GM21576 (cell line): ENCODE results near the gene CD300LF.

ENCODE experiments used
- ATAC-seq: cut with Tn5 transposase; IDR thresholded peaks from one replicate; pipeline ENCODE4 v1.9.1; 2021; ENCODE audit warnings: mild to moderate bottlenecking, moderate library complexity; ENCODE audit not compliant: unreplicated experiment

CD300LF gene

DNA sequence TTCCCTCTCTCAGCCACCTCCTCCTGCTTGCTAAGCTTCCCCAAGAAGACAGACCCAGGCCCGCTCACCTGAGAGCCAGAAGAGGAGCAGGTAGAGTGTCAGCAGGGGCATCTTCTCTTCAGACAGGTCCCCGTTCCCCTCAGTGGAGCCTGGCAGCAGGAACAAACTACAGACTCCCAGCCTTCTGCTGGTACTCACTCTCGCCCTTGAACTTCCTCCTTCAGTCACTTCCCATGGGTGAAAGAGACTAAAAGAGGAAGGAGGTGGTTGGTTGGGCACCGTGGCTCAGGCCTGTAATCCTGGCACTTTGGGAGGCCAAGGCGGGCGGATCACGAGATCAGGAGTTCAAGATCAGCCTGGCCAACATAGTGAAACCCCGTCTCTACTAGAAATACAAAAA, at the start of gene CD300LF:
CD300LF (minus strand) TSS at position 168 of the 400 bp plus-strand sequence; CDS start at position 111, 57 bp downstream.
- no peak for ATAC-seq

DNA sequence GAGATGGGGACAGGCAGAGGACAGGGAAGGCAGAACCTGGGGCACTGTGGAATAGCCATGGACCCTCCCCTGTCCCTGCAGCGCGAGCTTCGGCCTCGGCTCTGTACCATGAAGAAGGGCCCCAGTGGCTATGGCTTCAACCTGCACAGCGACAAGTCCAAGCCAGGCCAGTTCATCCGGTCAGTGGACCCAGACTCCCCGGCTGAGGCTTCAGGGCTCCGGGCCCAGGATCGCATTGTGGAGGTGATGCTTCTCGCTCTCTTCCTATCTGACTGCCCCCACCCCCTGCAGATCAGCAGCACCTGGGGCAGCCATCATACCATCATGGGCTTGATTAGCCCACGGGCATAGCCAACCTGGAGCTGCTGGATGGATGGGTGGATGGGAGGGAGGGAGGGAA, 49.2 kb upstream of the CD300LF start:
- no peak for ATAC-seq

DNA sequence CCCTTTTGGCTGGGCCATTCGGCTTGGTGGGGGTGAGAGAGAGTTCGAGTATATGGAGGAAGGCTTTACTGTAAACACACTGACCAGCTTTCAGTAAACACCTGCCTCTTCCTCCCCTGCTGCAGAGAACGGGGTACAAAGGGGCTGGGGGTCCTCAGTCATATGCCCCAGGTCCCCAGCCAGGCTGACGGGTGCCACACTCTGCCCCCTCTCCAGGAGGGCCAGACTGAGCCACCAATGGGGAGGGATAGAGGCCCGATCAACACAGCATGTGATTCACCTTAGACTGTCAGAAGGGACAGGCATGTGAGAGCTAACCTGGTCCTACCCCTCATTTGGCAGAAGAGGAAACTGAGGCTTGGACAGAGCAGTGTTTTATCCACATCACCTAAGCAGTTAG, 48.7 kb upstream of the CD300LF start:
- no peak for ATAC-seq

DNA sequence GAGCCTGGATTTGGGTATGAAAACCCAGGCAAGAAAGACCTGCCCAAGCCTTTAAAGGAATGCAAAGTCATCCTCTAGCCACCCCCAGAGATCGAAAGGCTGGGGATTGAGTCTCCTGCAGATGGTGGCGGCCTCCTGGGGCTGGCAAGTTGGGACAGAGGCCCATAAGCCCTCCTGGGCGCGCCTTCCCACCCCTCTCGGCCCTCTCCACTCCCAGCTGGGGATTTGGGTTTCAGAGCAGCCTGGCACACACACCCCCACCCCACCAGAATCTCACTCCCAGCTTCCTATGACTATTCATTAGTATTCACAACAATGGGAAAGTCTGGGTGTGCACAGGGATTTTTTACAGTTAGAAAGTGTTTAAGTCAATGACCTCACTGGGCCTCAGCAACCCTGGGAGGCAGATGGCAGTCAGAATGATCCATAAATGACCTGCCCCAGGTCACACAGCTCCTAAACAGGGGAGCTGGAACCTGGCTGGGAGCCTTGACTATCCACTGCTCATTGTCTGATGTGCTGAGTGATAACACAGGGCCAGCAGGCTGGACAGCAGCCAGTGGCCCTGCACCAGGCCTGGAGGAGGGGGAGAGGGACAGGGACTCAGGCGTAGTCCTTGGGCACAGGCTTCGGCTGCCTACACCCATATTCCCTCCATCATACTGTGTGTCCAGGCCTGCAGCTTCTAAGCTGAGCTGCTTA, 47.8 kb upstream of the CD300LF start:
- ATAC-seq: no peak

DNA sequence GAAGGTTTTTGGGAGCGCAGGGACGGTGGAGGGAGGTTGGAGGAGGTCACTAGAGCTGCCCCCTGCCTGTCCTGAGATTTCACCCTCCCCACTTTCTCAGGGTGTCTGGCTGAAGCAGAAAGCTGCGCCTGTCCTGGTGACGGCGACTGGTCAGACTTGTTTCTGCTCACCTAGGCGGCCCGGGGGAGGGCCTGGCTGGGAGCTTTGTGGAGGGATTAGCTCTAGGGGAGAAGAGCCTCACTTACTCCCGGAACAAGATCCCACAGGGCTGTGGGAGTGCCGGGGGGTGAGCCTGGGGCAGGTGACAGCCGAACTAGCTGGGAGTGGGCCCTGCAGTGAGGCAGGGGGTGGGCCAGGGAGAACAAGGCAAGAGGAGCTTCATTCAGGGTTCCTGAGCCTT, 47.2 kb upstream of the CD300LF start:
- no peak for ATAC-seq

DNA sequence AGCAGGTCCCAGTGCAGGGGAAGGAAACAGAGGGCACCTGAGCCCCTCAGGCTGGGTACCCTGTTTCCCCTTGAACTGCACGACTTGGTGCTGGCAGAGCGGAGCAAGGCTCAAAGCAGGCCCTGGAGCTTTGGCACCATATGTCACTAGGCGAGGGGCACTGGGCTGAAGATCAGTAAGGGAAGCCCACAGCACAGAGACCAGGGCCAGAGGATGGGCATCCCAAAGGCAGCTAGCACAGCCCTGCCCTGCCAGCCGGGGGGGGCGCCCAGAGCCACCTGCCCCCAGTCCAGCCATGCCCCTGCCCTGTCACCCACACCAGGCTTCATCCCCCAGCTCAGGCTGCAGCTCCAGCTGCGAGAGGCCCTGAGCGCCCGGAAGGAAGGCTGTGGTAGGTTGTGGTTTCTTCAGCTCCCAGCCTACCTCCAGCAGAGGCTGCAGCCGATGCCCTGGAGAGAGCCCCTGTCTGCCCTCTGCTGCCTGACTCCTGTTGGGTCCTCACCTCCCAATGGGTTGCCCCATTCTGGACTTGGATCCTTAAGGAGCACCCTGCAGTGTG, 46.6 kb upstream of the CD300LF start:
- ATAC-seq: peak; percentile 62

DNA sequence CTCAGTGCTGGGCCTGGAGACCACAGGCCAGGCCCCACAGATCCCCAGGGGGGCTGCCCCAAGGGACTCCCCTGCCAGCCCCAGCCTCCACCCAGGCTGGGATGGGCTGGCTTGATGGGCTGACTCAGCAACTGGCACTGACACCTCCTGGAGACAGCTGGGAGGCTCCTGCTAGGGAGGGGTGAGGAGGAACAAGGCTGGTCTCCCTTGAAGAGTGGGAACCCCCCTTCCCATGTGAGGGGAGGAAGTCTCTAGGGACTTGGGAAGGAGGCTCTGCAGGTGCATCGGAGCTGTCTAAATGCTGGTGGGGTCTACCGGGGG, 46.1 kb upstream of the CD300LF start:
- ATAC-seq: peak; percentile 23

DNA sequence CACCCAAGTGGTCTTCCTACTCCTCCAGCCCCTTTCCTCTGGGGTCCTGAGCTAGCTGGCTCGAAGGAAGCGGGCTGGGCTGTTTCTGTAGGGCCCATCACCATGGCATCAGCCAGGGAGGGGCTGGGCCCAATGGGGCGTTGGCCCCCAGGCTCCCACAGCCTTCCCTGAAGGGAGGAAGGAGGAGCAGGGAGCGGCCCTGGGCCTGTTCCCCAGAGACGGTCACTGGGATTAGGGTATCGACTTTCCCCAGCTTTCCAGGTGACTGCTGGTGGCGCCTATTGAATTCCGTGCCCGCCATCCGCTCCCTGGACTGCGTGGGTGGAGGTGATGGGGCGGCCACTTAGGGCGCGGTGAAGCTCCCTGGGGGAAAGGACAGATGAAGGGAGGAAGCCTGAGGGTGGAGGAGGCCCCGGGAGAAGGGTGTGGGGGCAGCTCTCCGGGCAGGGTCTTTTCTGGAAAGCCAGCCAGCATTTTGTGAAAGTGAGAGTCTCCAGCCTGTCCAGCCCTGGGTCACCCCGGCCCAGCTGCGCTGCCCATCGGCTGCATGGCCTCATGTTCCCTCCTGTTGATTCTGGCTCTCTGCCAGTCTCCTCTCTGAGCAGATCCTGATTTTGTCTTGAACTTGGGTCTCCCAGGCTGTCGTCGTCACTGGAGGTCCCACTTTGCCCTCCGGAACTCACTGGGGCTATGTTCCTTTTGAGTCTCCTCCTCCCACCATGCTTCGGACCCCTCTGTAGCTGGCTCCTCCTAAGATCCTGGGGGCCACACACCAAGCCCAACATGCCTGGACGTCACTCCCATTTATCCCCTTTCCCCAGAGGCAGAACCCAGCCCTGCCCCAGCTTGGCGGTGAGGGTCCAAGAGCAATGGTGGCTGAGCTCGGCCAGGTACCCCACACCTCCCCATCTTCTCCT, 45.5 kb upstream of the CD300LF start:
- no peak for ATAC-seq

DNA sequence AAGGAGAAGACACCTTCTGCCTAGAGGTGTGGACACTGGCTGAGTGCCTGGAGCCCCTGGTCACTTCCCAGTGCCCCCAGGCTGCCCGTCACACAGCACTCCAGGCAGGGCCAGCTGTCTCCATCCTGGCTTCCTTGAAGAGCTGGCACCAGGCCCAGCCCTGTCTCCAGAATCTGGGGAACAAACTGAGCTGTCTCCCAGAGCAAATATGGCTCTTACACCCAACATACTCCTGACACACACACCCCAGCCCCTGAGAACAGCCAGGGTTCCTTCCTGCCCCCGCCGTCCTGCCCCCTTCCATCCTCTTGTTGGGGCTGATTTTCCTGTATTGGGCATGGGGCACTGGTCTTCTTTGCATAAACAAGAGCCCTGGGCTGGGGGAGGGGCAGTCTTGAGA, 44.8 kb upstream of the CD300LF start:
- no peak for ATAC-seq

DNA sequence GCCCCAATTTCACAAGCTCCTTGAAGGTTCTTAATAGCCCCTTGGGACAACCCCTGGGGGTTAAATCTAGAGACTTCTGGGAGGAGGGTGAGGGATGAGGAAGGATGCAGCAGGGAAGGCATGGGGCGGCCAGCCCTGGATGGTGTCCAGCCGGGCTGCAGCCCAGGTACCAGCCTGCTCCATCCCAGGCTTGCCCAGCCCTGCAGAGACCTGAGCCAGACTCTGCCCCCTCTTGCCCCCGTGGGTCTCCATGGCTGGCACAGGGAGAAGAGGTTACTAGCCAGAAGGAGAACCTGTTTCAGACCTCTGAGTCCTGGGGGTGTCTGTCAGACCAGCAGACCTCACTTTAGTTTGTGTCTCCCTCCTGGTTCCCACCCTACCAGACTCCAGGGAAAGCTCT, 44.2 kb upstream of the CD300LF start:
- ATAC-seq: no peak

DNA sequence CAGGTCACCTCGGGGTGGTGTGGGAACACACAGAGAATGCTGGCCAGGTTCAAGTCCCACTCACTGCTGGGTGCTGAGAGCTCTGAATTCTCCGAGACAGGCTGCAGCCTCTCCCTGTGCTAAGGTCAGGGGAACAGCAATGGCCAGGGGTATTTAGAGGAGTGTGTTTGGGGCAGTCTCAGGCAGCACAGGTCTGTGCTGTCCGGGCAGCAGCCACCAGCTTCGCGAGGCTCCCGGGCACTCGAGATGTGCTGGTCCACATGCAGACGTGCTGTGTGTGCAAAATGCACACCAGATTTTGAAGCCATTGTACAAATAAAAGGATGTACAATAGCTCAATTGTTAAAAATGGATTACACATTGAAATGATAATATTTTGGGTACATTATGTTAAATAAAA, 42.8 kb upstream of the CD300LF start:
- ATAC-seq: no peak

DNA sequence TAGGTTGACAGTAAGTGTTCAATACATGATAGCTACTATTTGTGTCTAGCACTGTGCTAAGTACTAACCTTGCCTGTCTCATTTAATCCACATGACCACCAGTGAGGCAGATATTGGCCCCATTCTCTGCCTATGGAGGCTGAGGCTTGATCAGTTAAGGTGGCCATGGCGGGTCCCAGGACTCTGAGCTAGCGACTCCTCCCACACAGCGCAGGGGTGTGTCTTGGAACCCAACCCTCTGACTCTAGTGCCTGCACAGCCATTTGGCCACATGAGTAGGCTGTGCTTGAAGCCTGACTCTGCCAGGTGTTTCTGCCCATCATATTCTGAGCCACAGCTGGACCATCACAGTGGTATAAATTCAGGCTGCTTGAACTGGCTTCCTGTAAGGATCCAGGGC, 42.1 kb upstream of the CD300LF start:
- ATAC-seq: no peak

DNA sequence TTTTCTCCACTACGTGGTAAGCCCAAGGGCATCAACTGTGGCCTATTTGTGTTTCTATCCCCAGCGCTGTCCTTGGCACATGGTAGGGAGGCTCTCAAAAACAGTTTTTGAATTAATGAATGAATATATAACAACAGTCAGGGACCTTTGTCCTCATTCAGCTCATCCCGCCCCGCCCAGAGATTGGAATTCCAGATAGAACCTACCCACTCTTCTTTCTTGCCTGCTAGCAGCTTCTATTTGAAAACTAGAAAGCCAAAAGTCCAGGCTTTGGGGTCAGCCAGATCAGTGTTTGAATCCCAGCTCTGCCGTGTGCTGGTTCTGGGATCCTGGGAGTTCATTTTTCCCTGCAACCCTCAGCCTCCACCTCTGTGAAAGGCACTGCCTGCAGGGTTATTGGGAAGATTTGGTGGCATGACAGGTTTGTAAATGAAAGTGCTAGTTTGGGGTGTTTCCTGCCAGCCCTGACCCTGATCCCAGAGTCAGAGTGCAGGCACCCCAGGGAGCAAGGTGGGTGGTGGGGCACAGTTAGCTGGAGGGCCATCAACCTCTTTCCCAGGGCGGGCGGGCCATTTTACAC, 40.2 kb upstream of the CD300LF start:
- ATAC-seq: no peak

DNA sequence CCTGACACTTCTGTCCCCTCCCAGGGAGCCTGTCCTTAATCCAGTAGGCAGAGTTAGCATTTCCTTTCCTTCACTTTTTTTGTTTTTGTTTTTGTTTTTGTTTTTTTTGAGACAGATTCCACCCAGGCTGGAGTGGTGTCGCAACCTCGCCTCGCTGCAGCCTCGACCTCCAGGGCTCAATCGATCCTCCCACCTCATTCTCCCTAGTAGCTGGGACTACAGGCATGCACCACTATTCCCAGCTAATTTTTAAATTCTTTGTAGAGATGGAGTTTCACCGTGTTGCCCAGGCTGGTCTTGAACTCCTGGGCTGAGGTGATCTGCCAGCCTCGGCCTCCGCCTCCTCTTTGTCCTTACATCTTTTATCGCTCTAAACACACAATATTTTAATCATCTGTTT, 39.7 kb upstream of the CD300LF start:
- ATAC-seq: no peak

DNA sequence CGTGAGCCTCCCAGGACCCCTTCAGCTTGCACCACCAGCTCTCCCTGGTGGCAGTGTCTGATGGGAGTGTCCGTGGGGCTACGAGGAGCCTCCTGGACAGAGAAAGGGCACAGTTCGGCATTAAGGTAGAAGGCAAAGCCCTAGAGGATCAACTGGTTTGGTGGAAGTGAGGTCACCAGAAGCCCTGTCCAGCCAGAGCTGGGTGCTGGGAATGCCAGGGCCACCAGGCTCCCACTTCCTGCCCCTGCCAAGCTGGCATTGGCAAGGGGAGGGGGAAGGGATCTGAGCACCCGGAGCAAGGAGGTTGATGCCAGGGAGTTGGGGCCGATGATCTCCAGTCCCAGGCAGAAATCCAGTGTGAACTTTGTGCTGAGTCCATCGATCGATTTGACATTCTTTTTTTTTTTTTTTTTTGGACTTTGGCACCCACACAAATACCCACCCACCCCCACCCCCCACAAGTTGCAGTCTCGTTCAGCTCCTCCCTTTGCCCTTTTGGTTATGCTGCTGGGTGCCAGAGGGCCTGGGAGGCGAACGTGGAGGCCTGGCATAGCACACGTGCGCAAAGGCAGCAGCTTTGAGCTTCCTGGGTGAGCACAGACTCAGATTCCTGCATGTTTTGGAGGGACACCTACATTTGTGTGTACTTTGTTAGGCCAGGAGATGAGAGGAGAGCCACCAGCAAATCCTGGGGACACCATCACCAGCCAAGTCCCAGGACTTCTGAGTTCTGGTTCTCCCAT, 37.8 kb upstream of the CD300LF start:
- no peak for ATAC-seq

DNA sequence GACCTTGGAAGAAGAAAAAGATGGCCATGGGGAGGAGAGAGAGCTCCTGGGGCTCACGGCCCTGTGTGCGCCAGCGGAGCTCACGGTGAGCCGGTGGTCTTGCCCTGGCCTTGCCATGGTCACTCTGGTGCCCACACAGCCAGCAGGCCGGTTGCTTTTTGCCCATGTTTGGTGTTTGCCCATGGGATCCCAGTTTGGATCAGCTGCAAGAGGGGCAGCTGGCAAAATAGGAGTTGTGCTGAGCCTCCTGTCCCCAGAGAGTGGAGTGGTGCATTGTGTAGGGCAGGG, 37.3 kb upstream of the CD300LF start:
- ATAC-seq: no peak

DNA sequence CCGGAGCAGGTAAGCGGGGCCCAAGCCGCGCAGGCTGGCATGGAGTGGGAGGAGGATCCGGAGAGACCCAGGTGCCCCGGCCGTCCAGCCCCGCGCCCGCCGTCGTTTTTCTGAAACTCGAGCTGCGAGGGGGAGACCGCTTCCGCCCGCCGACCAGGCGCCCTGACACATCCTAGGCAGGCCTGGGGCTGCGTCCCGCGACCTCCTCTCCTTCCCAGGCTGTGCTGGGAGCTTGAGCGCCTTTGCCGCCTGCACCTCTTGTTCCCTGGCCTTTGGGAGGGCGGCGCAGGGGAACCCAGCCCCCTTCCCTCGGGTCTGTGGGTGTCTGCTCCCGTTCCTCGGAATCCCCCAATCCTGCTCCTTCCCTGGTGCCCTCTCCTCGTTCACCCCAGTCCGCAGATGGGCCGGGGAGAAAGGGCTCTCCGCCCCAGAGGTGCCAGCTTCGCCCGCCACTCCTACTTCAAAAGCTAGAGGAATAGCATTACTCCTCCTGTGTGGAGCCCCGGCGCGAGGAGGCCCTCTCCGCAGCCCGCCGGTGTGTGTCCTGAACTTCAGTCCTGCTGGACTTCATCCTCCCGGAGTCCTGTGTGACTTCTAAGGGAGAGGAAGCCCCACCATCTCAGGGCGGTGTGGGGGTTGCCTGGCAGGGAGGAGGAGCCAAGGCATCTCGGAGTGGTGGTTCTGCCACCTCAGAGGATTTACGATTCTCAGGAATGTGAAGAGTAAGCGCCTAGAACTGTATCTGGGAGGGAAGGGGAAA, 36.7 kb upstream of the CD300LF start:
- no peak for ATAC-seq

DNA sequence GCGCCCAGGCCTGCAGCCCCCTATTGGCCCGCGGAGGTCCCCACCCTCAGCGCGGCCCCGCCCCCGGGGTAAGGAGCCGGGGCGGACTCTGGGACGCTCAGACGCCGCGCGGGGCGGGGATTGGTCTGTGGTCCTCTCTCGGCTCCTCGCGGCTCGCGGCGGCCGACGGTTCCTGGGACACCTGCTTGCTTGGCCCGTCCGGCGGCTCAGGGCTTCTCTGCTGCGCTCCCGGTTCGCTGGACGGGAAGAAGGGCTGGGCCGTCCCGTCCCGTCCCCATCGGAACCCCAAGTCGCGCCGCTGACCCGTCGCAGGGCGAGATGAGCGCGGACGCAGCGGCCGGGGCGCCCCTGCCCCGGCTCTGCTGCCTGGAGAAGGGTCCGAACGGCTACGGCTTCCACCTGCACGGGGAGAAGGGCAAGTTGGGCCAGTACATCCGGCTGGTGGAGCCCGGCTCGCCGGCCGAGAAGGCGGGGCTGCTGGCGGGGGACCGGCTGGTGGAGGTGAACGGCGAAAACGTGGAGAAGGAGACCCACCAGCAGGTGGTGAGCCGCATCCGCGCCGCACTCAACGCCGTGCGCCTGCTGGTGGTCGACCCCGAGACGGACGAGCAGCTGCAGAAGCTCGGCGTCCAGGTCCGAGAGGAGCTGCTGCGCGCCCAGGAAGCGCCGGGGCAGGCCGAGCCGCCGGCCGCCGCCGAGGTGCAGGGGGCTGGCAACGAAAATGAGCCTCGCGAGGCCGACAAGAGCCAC, 36.0 kb upstream of the CD300LF start, which contains the start of gene NHERF1:
NHERF1 (plus strand) TSS at position 100 of the 750 bp plus-strand sequence; CDS start at position 319, 219 bp downstream.
- peak; percentile 82 for ATAC-seq

DNA sequence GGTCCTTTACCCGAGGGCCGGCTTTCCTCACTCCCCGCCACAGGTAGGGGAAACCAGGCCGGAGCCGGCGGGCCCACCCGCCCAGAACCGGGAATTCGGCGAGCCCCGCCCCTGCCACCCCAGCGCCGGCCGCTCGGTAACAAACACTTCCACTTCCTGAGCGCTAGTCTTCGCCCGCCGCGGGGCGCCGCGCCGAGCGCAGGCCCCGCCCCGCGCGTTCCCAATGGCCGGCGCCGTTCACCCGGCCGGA, 35.5 kb upstream of the CD300LF start:
- no peak for ATAC-seq

DNA sequence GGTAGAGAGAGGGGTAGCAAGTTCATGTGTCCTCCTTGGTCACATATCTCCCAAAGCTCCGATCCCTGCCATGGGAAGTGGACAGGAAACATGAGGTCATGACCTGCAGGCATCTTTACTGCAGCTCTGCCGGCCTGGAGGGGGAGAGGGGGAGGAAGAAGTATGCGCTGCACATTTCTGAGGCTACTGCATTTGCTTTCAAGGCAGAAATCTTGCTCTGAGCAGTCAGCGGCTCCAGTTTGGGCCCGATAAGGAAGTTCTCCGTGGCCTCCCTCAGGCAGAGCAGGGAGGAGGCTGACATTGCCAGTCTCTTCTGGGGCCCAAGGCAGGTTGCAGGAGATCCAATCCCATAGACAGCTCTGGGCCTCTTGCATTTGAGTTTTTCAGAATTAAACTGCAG, 34.2 kb upstream of the CD300LF start:
- ATAC-seq: no peak
